Measurements from ENCODE around the gene USP36. TPM values are rescaled to one million over a fixed set of nuclear protein-coding genes. Genes with fewer than 3 reads are reported as not detected.
"Not testable (repeated sequence)": the region's sequence is repeated elsewhere in the genome, so short reads cannot be mapped to it uniquely, and the experiment has no call there.

The USP36 gene
- total RNA-seq, 1 experiment from 2014 or later: 28.8 TPM

DNA sequence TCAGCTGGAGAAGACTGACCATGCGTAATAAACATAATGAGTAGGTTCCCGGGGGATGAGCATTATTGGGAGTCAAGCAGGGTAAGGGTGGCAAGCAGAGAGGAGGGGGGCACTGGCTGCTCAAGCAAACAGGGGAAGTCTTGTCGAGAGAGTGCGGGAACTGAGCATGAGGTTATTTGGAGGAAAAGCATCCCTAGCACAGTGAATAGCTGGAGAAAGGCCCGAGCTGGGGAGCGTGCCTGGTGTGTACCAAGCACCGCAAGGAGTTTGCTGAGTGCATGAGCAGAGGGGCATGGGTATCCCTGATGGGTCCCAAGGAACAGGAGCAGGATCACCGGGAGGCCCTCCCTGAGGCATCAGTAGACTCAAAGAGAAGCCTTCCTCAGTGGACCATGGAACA, 75.7 kb downstream of the USP36 start:
- in situ Hi-C loops (cut with HindIII; ENCODE audit: low pct_unique_long_range_greater_than_20kb, low sequenced_read_pairs): no loop called here
- no peak for DNase-seq (ENCODE audit: low read depth)

DNA sequence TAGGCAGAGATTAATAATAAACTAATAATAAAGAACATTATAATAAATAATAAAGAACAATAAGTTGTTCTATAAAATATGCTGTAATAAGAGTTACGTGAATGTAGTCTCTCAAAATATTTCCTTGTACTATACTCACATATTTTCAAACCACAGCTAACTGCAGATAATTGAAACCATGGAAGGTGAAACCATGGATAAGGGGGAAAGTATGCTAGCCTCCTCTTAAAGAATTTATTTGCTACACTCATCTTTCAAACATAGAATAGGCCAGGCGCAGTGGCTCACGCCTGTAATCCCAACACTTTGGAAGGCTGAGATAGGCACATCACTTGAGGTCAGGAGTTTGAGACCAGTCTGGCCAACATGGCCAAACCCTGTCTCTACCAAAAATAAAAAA, 77.1 kb downstream of the USP36 start:
- in situ Hi-C loops (cut with HindIII; ENCODE audit: low pct_unique_long_range_greater_than_20kb, low sequenced_read_pairs): no loop called here
- DNase-seq (ENCODE audit: low read depth): no peak

DNA sequence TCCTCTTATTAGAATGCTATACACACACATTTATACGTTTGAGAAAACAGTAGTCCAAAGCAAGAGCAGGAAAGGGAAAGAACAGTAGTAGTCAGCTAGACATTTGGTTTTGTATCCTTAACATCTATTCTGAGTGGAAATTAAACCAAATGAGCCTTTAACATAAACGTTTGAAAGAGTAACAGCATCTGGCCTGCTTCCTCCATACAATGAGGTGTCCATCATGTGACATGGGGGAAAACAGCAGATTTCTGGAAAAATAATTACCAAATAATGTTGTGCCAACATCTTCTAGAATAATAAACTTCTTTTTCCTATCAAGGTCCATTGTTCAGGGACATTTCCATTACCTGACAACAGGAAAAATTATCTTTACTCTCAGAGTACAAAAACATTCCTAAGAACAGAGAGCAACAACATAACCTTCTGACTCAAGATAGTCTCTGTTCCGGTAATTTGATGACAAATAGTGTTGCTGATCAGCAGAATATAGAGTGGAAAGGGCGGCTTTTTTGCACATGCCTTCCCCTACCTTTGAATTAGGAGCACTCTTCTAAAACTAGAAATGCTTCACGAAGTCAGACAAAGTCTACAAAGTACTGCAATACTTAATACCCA, 78.7 kb downstream of the USP36 start:
- in situ Hi-C loops (cut with HindIII; ENCODE audit: low pct_unique_long_range_greater_than_20kb, low sequenced_read_pairs): no loop called here
- no peak for DNase-seq (ENCODE audit: low read depth)

DNA sequence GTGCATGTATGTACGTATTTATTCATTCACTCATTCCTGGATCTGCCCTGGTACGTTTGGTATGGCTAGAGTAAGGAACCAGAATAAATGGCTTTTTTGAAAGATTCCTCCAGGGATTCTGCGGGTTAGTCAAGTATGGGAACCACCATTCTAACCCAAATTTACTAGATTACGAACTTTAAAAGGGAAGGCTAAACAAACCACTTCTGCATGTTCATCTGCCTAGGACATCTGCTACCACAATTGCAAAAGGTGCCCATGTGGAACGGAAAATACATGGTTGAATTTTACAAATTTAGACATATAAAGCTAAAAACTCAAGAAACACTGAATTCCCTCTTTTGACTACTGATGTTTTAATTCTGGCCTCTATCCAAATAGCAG, 80.7 kb downstream of the USP36 start:
- in situ Hi-C loops (cut with HindIII; ENCODE audit: low pct_unique_long_range_greater_than_20kb, low sequenced_read_pairs): no loop called here
- DNase-seq (ENCODE audit: low read depth): no peak

DNA sequence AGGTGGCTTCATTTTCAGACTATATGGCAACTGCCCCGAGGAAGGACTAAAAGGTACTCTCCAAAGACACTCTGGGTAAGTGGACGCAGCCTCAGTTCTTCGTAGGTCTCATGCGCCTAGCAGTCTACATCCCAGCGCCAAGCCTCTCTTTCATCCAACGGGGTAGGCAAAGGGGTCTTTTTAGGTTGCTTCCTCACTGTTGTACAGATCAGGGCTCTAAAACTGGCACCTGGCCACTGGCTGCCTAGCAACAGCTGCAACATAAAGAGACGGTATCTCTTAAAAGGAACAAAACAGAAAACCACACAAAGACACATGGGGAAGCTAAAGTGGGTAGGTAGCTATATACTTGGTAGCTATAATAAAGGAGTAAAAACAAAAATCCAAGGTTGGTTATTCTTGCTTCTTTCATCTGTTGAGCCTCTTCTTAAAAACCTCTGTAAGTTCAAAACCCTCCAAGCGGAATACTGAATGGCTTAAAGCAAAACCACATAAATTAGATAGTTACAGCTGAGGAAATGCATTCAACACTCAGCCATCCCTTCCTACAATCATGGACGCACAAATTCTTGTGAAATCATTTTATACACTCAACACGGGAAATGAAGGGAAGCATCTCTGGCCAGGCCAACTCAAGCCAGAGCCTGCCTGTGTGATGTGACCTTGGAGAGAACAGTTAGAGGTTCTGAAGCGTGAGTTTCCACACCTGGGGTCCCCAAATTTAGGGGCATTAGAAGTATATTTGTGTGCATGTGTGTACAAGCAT, 81.2 kb downstream of the USP36 start:
- in situ Hi-C loops (cut with HindIII; ENCODE audit: low pct_unique_long_range_greater_than_20kb, low sequenced_read_pairs): no loop called here
- no peak for DNase-seq (ENCODE audit: low read depth)

DNA sequence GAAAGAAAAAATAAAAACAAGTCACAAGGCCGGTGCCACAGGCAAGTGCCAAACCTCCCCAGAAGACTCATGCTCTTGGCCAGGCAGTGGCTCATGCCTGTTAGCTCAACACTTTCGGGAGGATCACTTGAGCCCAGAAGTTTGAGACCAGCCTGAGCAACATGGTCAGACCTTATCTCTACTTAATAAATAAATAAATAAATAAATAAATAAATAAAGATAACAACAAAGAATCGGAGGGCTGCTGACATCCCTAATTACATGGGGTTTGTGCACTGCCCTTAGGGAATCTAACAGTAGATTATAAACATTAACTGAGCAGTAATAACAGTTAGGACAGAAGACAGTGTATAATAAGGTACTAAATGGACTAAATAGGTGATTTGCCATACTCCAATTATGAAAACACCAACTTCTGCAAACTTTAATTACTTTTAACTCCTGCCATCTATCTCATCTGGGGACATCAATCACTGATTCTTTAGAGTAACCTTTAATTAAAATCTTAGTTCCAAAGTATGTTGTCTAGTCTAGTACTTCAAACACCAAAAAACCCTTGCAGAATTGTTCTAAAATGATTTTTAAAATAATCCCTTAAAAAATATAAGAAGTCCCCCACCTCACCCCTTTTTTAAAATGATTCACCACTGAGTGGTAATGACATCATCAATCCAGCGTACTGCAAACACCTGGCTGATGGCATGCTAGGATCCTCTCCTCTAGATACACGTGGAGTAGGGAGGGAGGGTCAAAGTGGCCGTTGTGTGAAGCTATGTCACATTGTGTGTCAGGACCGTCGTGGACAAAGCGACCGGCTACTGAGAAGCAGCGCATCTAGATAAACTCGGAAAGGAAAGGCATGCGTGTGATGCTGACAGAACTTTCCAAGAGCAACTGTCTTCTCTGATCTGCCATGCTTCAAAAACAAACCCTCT, 87.0 kb downstream of the USP36 start:
- no peak for DNase-seq (ENCODE audit: low read depth)
- in situ Hi-C loops (cut with HindIII; ENCODE audit: low pct_unique_long_range_greater_than_20kb, low sequenced_read_pairs): no loop called here

DNA sequence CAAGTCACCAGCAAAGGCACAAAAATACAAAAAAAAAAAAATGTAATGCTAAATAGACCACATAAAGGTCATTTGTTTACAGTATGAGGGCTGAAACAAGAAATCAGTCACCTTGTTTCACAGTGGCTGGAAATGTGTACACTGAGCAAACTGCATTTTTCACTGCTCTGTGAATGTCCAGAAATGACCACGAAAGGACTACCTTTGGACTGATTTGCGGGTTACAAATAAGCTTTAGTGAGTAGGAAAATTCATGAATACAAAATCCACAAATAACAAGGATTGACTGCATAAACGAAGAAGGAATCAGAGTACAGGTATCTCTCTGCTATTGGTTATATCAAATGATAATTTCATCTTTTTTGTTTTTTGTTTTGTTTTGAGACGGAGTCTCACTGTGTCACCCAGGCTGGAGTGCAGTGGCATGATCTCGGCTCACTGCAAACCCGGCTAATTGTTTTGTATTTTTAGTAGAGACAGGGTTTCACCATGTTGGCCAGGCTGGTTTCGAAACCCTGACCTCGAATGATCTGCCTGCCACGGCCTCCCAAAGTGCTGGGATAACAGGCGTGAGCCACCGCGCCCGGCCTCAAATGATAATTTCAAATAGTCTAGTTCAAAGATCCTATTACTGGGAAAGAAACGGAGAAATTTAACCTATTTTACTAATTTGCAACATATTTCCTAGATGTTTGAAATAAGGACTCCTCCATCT, 89.0 kb downstream of the USP36 start:
- DNase-seq (ENCODE audit: low read depth): no peak
- in situ Hi-C loops (cut with HindIII; ENCODE audit: low pct_unique_long_range_greater_than_20kb, low sequenced_read_pairs): no loop called here

DNA sequence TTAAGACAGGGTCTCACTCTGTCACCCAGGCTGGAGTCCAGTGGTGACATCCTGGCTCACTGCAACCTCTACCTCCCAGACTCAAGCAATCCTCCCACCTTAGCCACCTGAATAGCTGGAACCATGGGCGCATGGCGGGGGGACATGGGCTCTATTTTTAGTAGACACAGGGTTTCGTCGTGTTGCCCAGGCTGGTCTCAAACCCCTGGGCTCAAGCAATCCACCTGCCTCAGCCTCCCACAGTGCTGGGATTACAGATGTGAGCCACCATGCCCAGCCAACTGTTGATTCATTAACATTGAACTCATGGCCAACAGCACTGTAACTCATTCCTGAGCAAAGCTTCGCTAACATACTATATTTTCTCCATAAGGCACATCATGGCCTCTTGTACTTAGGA, 89.6 kb downstream of the USP36 start:
- in situ Hi-C loops (cut with HindIII; ENCODE audit: low pct_unique_long_range_greater_than_20kb, low sequenced_read_pairs): not testable (repeated sequence)

DNA sequence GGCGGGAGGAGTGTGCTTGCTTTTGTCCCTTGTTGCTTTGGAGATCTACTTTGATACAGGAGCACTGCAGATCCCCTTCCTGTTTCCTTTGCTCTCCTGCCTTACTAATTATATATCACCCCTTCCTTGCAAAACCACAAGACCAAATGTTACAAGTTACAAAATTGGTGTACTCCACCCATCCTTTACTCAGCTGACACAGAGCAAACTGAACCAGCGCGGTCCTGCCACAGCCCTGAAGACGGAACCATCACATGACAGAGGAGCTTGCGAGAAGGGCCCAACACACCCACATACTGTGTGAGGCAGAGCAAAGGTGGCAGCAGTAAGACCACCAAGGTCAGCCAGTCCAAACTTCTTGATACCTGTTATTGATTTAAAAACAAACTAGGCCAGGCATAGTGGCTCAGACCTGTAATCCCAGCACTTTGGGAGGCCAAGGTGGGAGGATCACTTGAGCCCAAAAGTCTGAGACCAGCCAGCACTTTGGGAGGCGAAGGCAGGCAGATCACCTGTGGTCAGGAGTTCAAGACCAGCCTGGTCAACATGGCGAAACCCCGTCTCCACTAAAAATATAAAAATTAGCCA, 91.8 kb downstream of the USP36 start:
- no peak for DNase-seq (ENCODE audit: low read depth)
- in situ Hi-C loops (cut with HindIII; ENCODE audit: low pct_unique_long_range_greater_than_20kb, low sequenced_read_pairs): no loop called here

More for the DNA sequence above, 89.6 kb downstream of the USP36 start:
- DNase-seq (ENCODE audit: low read depth): not testable (repeated sequence)

DNA sequence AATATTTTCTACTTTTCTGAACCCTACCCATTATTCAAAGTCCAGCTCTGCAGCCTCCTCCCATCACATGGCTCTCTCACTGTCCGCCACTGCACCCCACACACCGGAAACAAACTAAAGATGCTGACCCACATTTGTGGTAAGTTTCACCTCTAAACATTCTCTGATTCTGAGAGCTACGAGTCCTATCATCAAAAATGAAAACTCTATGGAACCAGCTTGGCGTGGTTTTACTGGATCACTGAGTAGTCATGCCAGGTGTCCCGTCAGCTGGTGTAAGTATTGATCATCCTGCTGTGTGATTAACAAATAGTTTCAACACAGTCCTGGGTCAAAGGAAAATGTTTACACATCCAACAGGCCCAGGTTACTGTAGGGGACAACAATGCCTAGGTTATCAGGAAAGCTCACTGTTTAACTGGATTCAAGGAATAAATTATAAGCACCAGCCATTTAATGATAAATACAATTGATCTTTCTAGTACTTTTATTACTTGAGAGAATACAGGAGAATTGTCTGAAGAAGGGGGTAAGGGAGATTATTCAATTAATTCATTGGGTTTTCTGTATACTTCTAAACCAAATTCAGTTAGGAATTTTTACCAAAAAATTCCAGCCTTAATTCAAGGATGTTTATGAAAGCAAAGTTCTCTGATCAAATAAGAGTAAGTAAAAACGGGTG, 92.4 kb downstream of the USP36 start:
- no peak for DNase-seq (ENCODE audit: low read depth)
- in situ Hi-C loops (cut with HindIII; ENCODE audit: low pct_unique_long_range_greater_than_20kb, low sequenced_read_pairs): no loop called here

DNA sequence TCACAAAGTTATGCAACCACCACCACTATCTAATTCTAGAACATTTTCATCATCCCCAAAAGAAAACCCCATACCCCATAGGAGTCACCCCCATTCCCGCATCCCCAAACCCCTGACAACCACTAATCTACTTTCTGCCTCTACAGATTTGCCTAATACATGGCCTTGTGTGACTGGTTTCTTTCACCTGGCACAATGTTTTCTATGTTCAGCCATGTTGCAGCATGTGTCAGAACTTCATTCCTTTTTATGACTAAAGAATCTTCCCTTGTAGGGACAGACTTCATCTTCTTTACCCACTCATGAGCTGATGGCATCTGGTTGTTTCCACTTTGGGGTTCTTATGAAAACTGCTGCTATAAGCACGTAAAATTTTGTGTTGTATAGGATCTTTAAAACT, 93.1 kb downstream of the USP36 start:
- in situ Hi-C loops (cut with HindIII; ENCODE audit: low pct_unique_long_range_greater_than_20kb, low sequenced_read_pairs): no loop called here
- DNase-seq (ENCODE audit: low read depth): no peak

DNA sequence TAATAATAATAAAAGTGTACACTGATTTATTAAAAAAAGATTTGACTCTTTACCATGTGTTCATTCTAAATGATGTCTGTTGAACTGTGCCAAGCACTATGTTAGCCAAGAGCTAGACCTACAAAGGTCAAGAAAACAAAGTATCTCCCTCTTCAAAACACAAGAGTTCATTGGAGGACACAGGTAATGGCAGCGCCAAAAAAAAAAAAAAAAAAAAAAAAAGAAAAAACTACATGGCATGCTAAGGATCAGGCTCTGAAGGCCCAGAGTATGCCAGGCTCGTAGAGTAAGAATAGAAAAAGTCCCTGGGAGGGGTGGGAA, 93.7 kb downstream of the USP36 start:
- no peak for DNase-seq (ENCODE audit: low read depth)
- in situ Hi-C loops (cut with HindIII; ENCODE audit: low pct_unique_long_range_greater_than_20kb, low sequenced_read_pairs): no loop called here

DNA sequence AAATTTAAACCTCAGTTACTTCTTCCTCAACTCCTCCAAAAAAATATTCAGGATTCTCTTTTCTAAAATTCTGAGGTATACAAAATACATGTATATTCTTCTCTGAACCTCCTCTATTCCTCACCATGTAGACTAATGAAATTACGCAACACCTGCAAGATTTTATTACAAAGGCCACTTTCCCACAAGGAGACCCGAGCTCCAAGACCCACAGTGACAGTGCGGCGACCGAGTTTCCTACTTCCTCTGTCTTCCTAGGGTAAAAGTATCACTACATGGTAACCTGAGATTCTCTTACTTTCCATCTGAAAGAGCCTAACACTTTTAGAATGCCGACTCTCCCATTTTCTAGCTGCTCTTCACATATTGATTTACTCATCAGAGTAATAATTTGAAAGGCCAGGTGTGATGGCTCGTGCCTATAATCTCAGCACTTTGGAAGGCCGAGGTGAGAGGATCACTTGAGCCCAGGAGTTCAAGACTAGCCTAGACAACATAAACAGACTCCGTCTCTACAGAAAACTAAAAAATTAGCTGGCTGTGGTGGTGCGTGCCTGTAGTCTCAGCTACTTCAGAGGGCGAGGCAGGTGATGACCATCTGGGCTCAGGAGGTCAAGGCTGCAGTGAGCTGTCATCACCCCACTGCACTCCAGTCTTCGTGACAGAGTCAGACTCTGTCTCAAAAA, 94.2 kb downstream of the USP36 start:
- in situ Hi-C loops (cut with HindIII; ENCODE audit: low pct_unique_long_range_greater_than_20kb, low sequenced_read_pairs): no loop called here
- DNase-seq (ENCODE audit: low read depth): no peak

Other genes starting within 250 kb of the USP36 start
- 52.6 and 58.0 TPM in 2 replicates for gene CYTH1, start 58.5 kb downstream of the USP36 start, total RNA-seq (2014; rRNA removed; shearing (Covaris generic); ENCODE audit: low replicate concordance)
- 0.35 TPM in 1 of 2 replicates, not detected in the other for gene CEP295NL, start 62.4 kb upstream of the USP36 start, total RNA-seq (2014; rRNA removed; shearing (Covaris generic); ENCODE audit: low replicate concordance)
- gene TIMP2, start 84.6 kb upstream of the USP36 start, total RNA-seq (2014; rRNA removed; shearing (Covaris generic); ENCODE audit: low replicate concordance): 70.1 and 77.2 TPM in 2 replicates
- 345 and 478 TPM in 2 replicates for gene LGALS3BP, start 139.1 kb upstream of the USP36 start, total RNA-seq (2014; rRNA removed; shearing (Covaris generic); ENCODE audit: low replicate concordance)
- 63.0 and 77.3 TPM in 2 replicates for gene CANT1, start 168.9 kb upstream of the USP36 start, total RNA-seq (2014; rRNA removed; shearing (Covaris generic); ENCODE audit: low replicate concordance)
- not detected in 2 replicates for gene C1QTNF1, start 183.4 kb upstream of the USP36 start, total RNA-seq (2014; rRNA removed; shearing (Covaris generic); ENCODE audit: low replicate concordance)
- 12.8 and 12.9 TPM in 2 replicates for gene ENGASE, start 234.0 kb upstream of the USP36 start, total RNA-seq (2014; rRNA removed; shearing (Covaris generic); ENCODE audit: low replicate concordance)

All from Caki2 (cell line).